K562 (cell line): ENCODE measurements around the gene EXT2. TPM values are rescaled to one million over a fixed set of nuclear protein-coding genes. Genes with fewer than 3 reads are reported as not detected.

ENCODE experiments used
- ATAC-seq: fragments of 200-7000 bp; cut with Tn5 transposase; 3 replicates; pipeline ENCODE4 v1.9.1; 2020; ENCODE audit warnings: moderate library complexity
- BruUV-seq: library from RNA; stranded (reverse); fragments of 400-500 nt; replicated peaks from 2 replicates; lab custom pipeline; 2021; lab: Mats Ljungman, UMichigan
- CTCF ChIA-PET: fragments of 300-600 bp; formaldehyde crosslinking; extraction: SDS; loops from one replicate; lab custom pipeline; 2021; ENCODE audit warnings: low intra/inter-chr PET ratio; lab: Yijun Ruan, JAX
- POLR2A ChIA-PET: fragments of 300-600, 350-650 bp; sonication (Branson Sonifier 250); formaldehyde crosslinking; extraction: SDS; loops from one replicate; lab custom pipeline; 2021; ENCODE audit warnings: antibody characterized with exemption, inconsistent platforms; lab: Yijun Ruan, JAX
- DNase-seq, 4 experiments: peaks; one replicate each; pipeline versions ENCODE4 v3.0.0 to v3.0.0-alpha.2; 2011 to 2018; ENCODE audit warnings: low spot score in 3 of 4, mixed read lengths in 3 of 4; ENCODE audit errors: extremely low read depth in 1 of 4
- FAIRE-seq: peaks from 2 replicates; lab custom pipeline; 2011; peaks lifted over from hg19 to GRCh38; lab: Jason Lieb, UNC
- H2AFZ ChIP-seq: 2 replicates; pipeline ENCODE4 v1.6.0; 2011; ENCODE audit warnings: low read depth, low read length, control low read depth, inconsistent platforms
- H3K27ac ChIP-seq: fragments of 200-600 bp; 3 replicates; pipeline ENCODE4 v1.8.0; 2011; ENCODE audit warnings: low read depth, mild to moderate bottlenecking, control low read depth, inconsistent platforms, low read length, moderate library complexity, mixed read lengths; ENCODE audit errors: extremely low read depth
- H3K27me3 ChIP-seq, 2 experiments: fragments of 300-600 bp in 1 of 2; 2 replicates in 1 of 2; 3 replicates in 1 of 2; pipeline versions ENCODE4 v1.6.0 to v1.8.0; 2011; ENCODE audit warnings: inconsistent platforms in 2 of 2, low read length in 2 of 2, mild to moderate bottlenecking in 1 of 2, mixed read lengths in 1 of 2, moderate library complexity in 1 of 2; ENCODE audit not compliant: control insufficient read depth in 2 of 2, insufficient read depth in 2 of 2
- H3K36me3 ChIP-seq: fragments of 300-600 bp; 3 replicates; pipeline ENCODE4 v1.8.0; 2011; ENCODE audit warnings: mild to moderate bottlenecking, low read length, inconsistent platforms; ENCODE audit not compliant: control insufficient read depth, insufficient read depth
- H3K4me1 ChIP-seq, 2 experiments: fragments of 200-600 bp in 1 of 2; replicated peaks in 1 of 2; 2 replicates in 1 of 2; 3 replicates in 1 of 2; pipeline versions ENCODE4 v1.5.1 to v1.8.0; 2011; ENCODE audit warnings: inconsistent platforms in 2 of 2, low read length in 2 of 2, mild to moderate bottlenecking in 1 of 2, mixed read lengths in 1 of 2, moderate library complexity in 1 of 2; ENCODE audit not compliant: control insufficient read depth in 2 of 2, insufficient read depth in 2 of 2
- H3K4me2 ChIP-seq: 2 replicates; pipeline ENCODE4 v1.6.1; 2011; ENCODE audit warnings: low read length, control low read depth, inconsistent platforms, mixed read lengths; ENCODE audit not compliant: insufficient read depth
- H3K4me3 ChIP-seq: fragments of 200-600 bp; sonication (generic), shearing (Covaris generic); 2 replicates; pipeline ENCODE4 v1.5.1; 2016; ENCODE audit warnings: control low read depth, inconsistent platforms
- H3K79me2 ChIP-seq: fragments of 200-600 bp; 3 replicates; pipeline ENCODE4 v1.8.0; 2011; ENCODE audit warnings: low read length, inconsistent platforms; ENCODE audit not compliant: control insufficient read depth, insufficient read depth
- H3K9ac ChIP-seq, 2 experiments: 2 replicates each; pipeline versions ENCODE4 v1.6.0 to v1.6.1; 2011; ENCODE audit warnings: low read depth in 2 of 2, low read length in 2 of 2, control low read depth in 1 of 2, inconsistent platforms in 1 of 2, mild to moderate bottlenecking in 1 of 2, mixed read lengths in 1 of 2; ENCODE audit not compliant: insufficient read depth in 1 of 2
- H3K9me1 ChIP-seq: one replicate; pipeline ENCODE4 v1.6.0; 2011; ENCODE audit warnings: inconsistent platforms, mild to moderate bottlenecking, low read length, moderate library complexity; ENCODE audit not compliant: control insufficient read depth, insufficient read depth
- H3K9me3 ChIP-seq: replicated peaks from 2 replicates; pipeline ENCODE4 v1.5.1; 2011; ENCODE audit warnings: low read depth, low read length, inconsistent platforms; ENCODE audit not compliant: control insufficient read depth, insufficient read depth
- H4K20me1 ChIP-seq: replicated peaks from 2 replicates; pipeline ENCODE4 v1.6.1; 2011; ENCODE audit warnings: low read length, inconsistent platforms, mixed read lengths; ENCODE audit not compliant: control insufficient read depth, insufficient read depth
- CXXC5 ChIP-seq: fragments of 250-450 bp; sonication (Bioruptor Pico); IDR thresholded peaks from 2 replicates; pipeline ENCODE4 v1.8.0; 2022; ENCODE audit warnings: inconsistent platforms, mild to moderate bottlenecking, moderate library complexity
- U2AF1 ChIP-seq: fragments of 200-400 bp; formaldehyde crosslinking; optimal IDR thresholded peaks from 2 replicates; pipeline ENCODE3; 2017; ENCODE audit warnings: mild to moderate bottlenecking, low read depth, low read length, moderate library complexity
- WGBS: fragments of 100-300 bp; shearing (Covaris generic); methylation state at CpG from one replicate; pipeline ENCODE4 v1.1.6; 2016; ENCODE audit warnings: low coverage, mixed read lengths; ENCODE audit not compliant: insufficient coverage; ENCODE audit errors: missing lambda C conversion rate; 5-methylcytosine and 5-hydroxymethylcytosine counted together
- in situ Hi-C: fragments of 300-500 bp; cut with MboI; formaldehyde crosslinking; loops from 4 replicates; pipeline ENCODE4 v1.15.0; 2018; ENCODE audit warnings: inconsistent platforms, mixed read lengths
- intact Hi-C: fragments of 100-400 bp; cut with micrococcal nuclease; formaldehyde crosslinking; loops from 2 replicates; pipeline ENCODE4 v1.14.2; 2022
- polyA plus RNA-seq, 8 experiments: library from polyadenylated mRNA; depleted of rRNA in 4 of 8; stranded (reverse) in 5 of 8; unstranded in 3 of 8; fragments of >200 nt; fragmentation: Nextera tagmentation in 2 of 8; fragmentation: Illumina TruSeq in 1 of 8; extraction: Ambion mirVana in 2 of 8; extraction: Trizol in 1 of 8; gene quantifications; 2 replicates each; pipeline versions ENCODE4 v1.2.1 to v1.2.3, GENCODE V29; 2011 to 2014; ENCODE audit warnings: inconsistent platforms in 1 of 8, missing spikeins in 1 of 8
- total RNA-seq, 7 experiments: library from RNA; depleted of rRNA in 6 of 7; stranded (reverse); fragments of >200 nt in 6 of 7; fragmentation: Illumina TruSeq in 2 of 7; extraction: Trizol in 2 of 7; gene quantifications; 2 replicates each; pipeline versions ENCODE4 v1.2.1 to v1.2.3, GENCODE V29; 2011 to 2021; ENCODE audit warnings: low replicate concordance in 1 of 7
- TF ChIP-seq, protein P1 (sequence below): sonication (generic); formaldehyde crosslinking; IDR thresholded peaks from 2 replicates; pipeline ENCODE4 v1.5.0; 2020; ENCODE audit warnings: missing genetic modification reagents
- TF ChIP-seq, protein P2 (sequence below): sonication (generic); formaldehyde crosslinking; IDR thresholded peaks from 2 replicates; pipeline ENCODE4 v1.8.1; 2023; ENCODE audit warnings: mild to moderate bottlenecking, missing genetic modification reagents
- TF ChIP-seq, protein P3 (sequence below), 2 experiments: fragments of 450-650 bp in 1 of 2; IDR thresholded peaks; 2 replicates each; pipeline ENCODE4 v1.6.1; 2011 to 2017; ENCODE audit warnings: low read depth in 2 of 2, antibody characterized with exemption in 1 of 2, borderline replicate concordance in 1 of 2, low read length in 1 of 2, mild to moderate bottlenecking in 1 of 2, mixed read lengths in 1 of 2; ENCODE audit not compliant: control insufficient read depth in 1 of 2

The EXT2 gene
- total and polyA plus RNA-seq, 9 of the 15 experiments (the other 6 are each of a cell fraction or from before 2014, with no cell fraction given) = 7.5 to 52.1 (median 38.1) TPM

DNA sequence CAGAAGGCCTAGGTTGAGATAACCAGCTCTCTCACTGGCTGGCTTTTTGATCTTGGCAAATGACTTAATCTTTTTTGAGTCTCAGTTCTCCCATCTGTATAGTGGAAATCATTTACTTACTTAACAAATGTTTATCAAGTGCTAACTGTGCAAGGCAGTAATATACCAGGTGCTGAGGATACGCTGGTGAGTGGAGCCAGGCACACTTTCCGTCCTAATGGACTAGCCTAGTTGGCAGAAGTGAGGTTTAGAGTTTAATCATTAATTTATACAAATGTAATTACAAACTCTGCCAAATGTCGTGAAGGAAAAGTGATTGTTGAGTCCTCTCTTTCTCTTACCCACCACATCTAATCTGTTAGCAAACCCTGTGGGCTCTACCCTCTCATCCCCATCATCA, 33.3 kb downstream of the EXT2 start:
- Histone ChIP-seq H4K20me1 (no peaks in the 10 kb centered on the region), H3K36me3 (peaks cover 63% of the 10 kb centered on the region), H3K4me1 (no peaks in the 10 kb centered on the region), H3K9ac (no peak overlapping the region), H3K9me1 (no peaks in the 10 kb centered on the region), H2AFZ (no peak overlapping the region), H3K79me2 (no peaks in the 10 kb centered on the region), H3K27ac (no peak overlapping the region), H3K4me2 (no peak overlapping the region), H3K27me3 (no peaks in the 10 kb centered on the region), H3K4me3 (no peak overlapping the region), H3K9me3 (no peaks in the 10 kb centered on the region)
- WGBS = 72% methylated on average over 3 of the region's 3 CpGs
- intact Hi-C loops = no loop called here
- ATAC-seq = no peak
- in situ Hi-C loops = no loop called here
- BruUV-seq = no TSS peak
- CTCF ChIA-PET = no interaction called here
- no peak for FAIRE-seq
- POLR2A ChIA-PET = no interaction called here
- DNase-seq = no peak
- TF ChIP-seq, protein P1, sequence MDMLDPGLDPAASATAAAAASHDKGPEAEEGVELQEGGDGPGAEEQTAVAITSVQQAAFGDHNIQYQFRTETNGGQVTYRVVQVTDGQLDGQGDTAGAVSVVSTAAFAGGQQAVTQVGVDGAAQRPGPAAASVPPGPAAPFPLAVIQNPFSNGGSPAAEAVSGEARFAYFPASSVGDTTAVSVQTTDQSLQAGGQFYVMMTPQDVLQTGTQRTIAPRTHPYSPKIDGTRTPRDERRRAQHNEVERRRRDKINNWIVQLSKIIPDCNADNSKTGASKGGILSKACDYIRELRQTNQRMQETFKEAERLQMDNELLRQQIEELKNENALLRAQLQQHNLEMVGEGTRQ (CRISPR knock-in tag) = no peak
- TF ChIP-seq, protein P2, sequence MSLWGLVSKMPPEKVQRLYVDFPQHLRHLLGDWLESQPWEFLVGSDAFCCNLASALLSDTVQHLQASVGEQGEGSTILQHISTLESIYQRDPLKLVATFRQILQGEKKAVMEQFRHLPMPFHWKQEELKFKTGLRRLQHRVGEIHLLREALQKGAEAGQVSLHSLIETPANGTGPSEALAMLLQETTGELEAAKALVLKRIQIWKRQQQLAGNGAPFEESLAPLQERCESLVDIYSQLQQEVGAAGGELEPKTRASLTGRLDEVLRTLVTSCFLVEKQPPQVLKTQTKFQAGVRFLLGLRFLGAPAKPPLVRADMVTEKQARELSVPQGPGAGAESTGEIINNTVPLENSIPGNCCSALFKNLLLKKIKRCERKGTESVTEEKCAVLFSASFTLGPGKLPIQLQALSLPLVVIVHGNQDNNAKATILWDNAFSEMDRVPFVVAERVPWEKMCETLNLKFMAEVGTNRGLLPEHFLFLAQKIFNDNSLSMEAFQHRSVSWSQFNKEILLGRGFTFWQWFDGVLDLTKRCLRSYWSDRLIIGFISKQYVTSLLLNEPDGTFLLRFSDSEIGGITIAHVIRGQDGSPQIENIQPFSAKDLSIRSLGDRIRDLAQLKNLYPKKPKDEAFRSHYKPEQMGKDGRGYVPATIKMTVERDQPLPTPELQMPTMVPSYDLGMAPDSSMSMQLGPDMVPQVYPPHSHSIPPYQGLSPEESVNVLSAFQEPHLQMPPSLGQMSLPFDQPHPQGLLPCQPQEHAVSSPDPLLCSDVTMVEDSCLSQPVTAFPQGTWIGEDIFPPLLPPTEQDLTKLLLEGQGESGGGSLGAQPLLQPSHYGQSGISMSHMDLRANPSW = no peak
- TF ChIP-seq, protein P3, sequence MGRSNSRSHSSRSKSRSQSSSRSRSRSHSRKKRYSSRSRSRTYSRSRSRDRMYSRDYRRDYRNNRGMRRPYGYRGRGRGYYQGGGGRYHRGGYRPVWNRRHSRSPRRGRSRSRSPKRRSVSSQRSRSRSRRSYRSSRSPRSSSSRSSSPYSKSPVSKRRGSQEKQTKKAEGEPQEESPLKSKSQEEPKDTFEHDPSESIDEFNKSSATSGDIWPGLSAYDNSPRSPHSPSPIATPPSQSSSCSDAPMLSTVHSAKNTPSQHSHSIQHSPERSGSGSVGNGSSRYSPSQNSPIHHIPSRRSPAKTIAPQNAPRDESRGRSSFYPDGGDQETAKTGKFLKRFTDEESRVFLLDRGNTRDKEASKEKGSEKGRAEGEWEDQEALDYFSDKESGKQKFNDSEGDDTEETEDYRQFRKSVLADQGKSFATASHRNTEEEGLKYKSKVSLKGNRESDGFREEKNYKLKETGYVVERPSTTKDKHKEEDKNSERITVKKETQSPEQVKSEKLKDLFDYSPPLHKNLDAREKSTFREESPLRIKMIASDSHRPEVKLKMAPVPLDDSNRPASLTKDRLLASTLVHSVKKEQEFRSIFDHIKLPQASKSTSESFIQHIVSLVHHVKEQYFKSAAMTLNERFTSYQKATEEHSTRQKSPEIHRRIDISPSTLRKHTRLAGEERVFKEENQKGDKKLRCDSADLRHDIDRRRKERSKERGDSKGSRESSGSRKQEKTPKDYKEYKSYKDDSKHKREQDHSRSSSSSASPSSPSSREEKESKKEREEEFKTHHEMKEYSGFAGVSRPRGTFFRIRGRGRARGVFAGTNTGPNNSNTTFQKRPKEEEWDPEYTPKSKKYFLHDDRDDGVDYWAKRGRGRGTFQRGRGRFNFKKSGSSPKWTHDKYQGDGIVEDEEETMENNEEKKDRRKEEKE (IDR thresholded peaks at IDR 0.05; ENCODE audit: borderline replicate concordance in 1 of 2, control insufficient read depth in 1 of 2, low read depth in 2 of 2, low read length in 1 of 2) = no peak
- no peak for TF ChIP-seq U2AF1
- no peak for TF ChIP-seq CXXC5 (CRISPR knock-in tag)
- TF ChIP-seq, all 486 proteins: peak for 0
